Gastrocnemius medialis (tissue), 4 donors: ENCODE data around the gene MCMBP. TPM values are rescaled to one million over a fixed set of nuclear protein-coding genes. Genes with fewer than 3 reads are reported as not detected.
"Not testable (repeated sequence)": the region's sequence is repeated elsewhere in the genome, so short reads cannot be mapped to it uniquely, and the experiment has no call there.

Experiments
- ATAC-seq, 2 donors: fragments of 150-250 bp; one replicate each; pipeline ENCODE4 v1.9.1; 2016
- DNase-seq, 2 donors: peaks; one replicate each; pipeline ENCODE4 v3.0.0-alpha.2; 2019
- H3K27ac ChIP-seq, 4 donors: fragments of 200-600 bp; sonication (generic); 1 replicate in 1 of 4; 2 replicates in 3 of 4; pipeline ENCODE4 v1.5.1; 2016 to 2018; ENCODE audit warnings: mild to moderate bottlenecking in 2 of 4, moderate library complexity in 1 of 4
- H3K27me3 ChIP-seq, 3 donors: fragments of 200-600 bp; sonication (generic) in 2 of 3; 1 replicate in 1 of 3; 2 replicates in 2 of 3; pipeline versions ENCODE4 v1.5.1 to v1.6.0; 2016 to 2019; ENCODE audit warnings: mild to moderate bottlenecking in 1 of 3, moderate library complexity in 1 of 3
- H3K36me3 ChIP-seq, 2 donors: fragments of 200-600 bp; sonication (generic) in 1 of 2; one replicate each; pipeline ENCODE4 v1.5.1; 2017 to 2018
- H3K4me1 ChIP-seq, 2 donors: fragments of 200-600 bp; sonication (generic) in 1 of 2; one replicate each; pipeline ENCODE4 v1.5.1; 2016 to 2017; ENCODE audit warnings: mild to moderate bottlenecking in 2 of 2
- H3K4me3 ChIP-seq, 4 donors: fragments of 200-600 bp; sonication (generic) in 3 of 4; 1 replicate in 1 of 4; 2 replicates in 3 of 4; pipeline ENCODE4 v1.5.1; 2016 to 2019; ENCODE audit warnings: mild to moderate bottlenecking in 2 of 4
- H3K9me3 ChIP-seq, 3 donors: fragments of 200-600 bp; sonication (generic) in 2 of 3; 1 replicate in 1 of 3; 2 replicates in 2 of 3; pipeline ENCODE4 v1.5.1; 2016 to 2019
- POLR2A ChIP-seq, 2 donors: fragments of 450-650 bp; IDR thresholded peaks; one replicate each; pipeline ENCODE4 v1.6.1; 2017; ENCODE audit warnings: antibody characterized with exemption in 2 of 2, mild to moderate bottlenecking in 2 of 2, moderate library complexity in 2 of 2
- in situ Hi-C, 4 donors: fragments of 200-750 bp; cut with MboI; loops; one replicate each; pipeline versions ENCODE4 v1.15.0 to v1.8.0; 2017; ENCODE audit warnings: low sequenced_read_pairs in 4 of 4
- intact Hi-C: fragments of 100-400 bp; cut with DNase I; formaldehyde crosslinking; loops from one replicate; pipeline ENCODE4 v1.15.1; 2023; ENCODE audit warnings: low total_unique reads
- total RNA-seq, 4 donors: library from RNA; depleted of rRNA; stranded (reverse); fragments of >200 nt; gene quantifications; one replicate each; pipeline versions ENCODE4 v1.1.0 to v1.2.3, GENCODE V29; 2016
- TF ChIP-seq, protein P1 (sequence below), 5 experiments: fragments of 450-650 bp in 3 of 5; fragments of 200-600 bp in 2 of 5; sonication (generic) in 2 of 5; IDR thresholded peaks in 4 of 5; conservative IDR thresholded peaks in 1 of 5; 1 replicate in 4 of 5; 2 replicates in 1 of 5; pipeline ENCODE4 v1.5.1; 2016 to 2019; ENCODE audit warnings: antibody characterized with exemption in 5 of 5, mild to moderate bottlenecking in 3 of 5, moderate library complexity in 3 of 5

MCMBP gene
- total RNA-seq, 4 donors from 2014 or later, result 28.1 to 43.6 (median 33.2) TPM

DNA sequence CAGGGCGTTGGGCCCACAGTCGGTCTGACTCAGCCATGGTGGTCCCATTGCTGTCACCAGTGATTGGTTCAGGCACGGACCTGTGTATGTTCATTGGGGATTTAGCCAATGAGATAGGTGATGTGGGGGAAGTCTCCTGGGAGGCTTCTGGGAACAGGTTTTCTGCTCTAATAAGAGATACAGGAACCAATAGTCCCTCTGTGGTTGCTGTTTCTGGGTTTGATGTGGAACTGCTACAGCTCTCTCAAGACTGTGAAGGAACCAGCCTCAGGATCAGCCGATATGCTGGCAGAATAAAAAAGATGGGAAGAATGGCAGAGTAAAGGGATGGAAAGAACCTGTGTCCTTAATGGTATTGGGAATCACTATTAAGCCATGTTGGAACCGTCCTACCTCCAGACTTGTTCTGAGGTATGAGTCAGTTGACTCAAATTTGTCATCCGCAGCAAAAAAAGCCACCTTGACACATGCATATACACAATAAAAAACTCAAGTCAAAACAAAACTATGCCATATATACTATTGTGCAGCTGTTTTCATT lies 70.6 kb downstream of the MCMBP start:
- no peak overlapping the region for H3K27ac ChIP-seq

DNA sequence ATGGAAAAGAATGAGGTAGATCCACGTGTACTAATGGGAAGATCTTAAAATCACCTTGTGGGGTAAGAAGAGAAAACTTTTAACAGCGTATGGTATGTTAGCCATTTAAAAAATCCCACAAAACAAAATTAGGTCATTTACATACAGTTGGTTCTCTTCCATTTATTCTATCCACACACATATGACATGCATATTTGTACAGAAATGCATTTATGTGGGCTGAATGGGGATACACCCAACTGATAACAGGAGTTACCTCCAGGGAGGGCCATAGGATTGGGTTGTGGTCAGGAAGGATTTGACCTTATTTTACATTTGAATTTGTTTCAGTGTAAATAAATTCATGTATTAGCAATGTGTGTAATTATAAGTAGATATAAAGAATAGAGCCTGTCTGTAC lies 71.5 kb downstream of the MCMBP start:
- no peak overlapping the region for H3K4me3 ChIP-seq
- peaks cover 0 to 4% of the 10 kb centered on the region in 2 donors for H3K4me1 ChIP-seq
- in situ Hi-C loops, result no loop called here
- H3K9me3 ChIP-seq, result no peaks in the 10 kb centered on the region
- intact Hi-C loops, result no loop called here
- H3K27me3 ChIP-seq, result no peaks in the 10 kb centered on the region
- no peak overlapping the region for H3K27ac ChIP-seq
- peaks cover 0 to 23% of the 10 kb centered on the region in 2 donors for H3K36me3 ChIP-seq
- TF ChIP-seq, protein P1, sequence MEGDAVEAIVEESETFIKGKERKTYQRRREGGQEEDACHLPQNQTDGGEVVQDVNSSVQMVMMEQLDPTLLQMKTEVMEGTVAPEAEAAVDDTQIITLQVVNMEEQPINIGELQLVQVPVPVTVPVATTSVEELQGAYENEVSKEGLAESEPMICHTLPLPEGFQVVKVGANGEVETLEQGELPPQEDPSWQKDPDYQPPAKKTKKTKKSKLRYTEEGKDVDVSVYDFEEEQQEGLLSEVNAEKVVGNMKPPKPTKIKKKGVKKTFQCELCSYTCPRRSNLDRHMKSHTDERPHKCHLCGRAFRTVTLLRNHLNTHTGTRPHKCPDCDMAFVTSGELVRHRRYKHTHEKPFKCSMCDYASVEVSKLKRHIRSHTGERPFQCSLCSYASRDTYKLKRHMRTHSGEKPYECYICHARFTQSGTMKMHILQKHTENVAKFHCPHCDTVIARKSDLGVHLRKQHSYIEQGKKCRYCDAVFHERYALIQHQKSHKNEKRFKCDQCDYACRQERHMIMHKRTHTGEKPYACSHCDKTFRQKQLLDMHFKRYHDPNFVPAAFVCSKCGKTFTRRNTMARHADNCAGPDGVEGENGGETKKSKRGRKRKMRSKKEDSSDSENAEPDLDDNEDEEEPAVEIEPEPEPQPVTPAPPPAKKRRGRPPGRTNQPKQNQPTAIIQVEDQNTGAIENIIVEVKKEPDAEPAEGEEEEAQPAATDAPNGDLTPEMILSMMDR (IDR thresholded peaks at IDR 0.05 in 4 of 5, conservative IDR thresholded peaks at IDR 0.05 in 1 of 5), result no peak
- no peak for TF ChIP-seq POLR2A (IDR thresholded peaks at IDR 0.05)
- ATAC-seq, result no peak
- DNase-seq, result no peak

More for the DNA sequence above, 70.6 kb downstream of the MCMBP start:
- Histone ChIP-seq H3K9me3 (no peaks in the 10 kb centered on the region), H3K36me3 (peaks cover 0 to 15% of the 10 kb centered on the region in 2 donors), H3K4me3 (no peak overlapping the region), H3K4me1 (peaks cover 0 to 4% of the 10 kb centered on the region in 2 donors), H3K27me3 (no peaks in the 10 kb centered on the region)
- intact Hi-C loops (no loop called here), in situ Hi-C loops (no loop called here)
- DNase-seq, result no peak
- ATAC-seq, result no peak
- no peak for TF ChIP-seq POLR2A (IDR thresholded peaks at IDR 0.05)
- TF ChIP-seq, protein P1 (IDR thresholded peaks at IDR 0.05 in 4 of 5, conservative IDR thresholded peaks at IDR 0.05 in 1 of 5), result no peak

DNA sequence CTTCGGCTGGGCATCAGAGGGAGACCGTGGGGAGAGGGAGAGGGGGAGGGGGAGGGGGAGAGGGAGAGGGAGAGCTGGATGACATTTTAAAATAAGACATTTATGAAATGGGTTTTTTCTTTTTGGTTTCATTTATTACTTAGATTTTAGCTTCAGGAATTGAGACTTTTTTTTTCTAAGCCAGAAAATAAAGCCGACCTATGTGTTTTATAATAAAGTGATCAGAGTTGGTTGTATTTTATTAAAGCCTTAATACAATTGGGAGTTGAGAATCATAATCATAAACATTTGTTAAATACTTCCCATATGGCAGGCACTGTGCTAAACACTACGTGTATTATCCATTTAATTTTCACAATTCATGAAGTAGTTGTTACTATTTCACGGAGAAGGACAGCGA lies 76.6 kb downstream of the MCMBP start:
- no peak for DNase-seq
- no peaks in the 10 kb centered on the region for H3K27me3 ChIP-seq
- intact Hi-C loops (no loop called here), in situ Hi-C loops (no loop called here)
- no peaks in the 10 kb centered on the region for H3K4me1 ChIP-seq
- no peak overlapping the region for H3K27ac ChIP-seq
- H3K36me3 ChIP-seq, result peaks cover 0 to 10% of the 10 kb centered on the region in 2 donors
- TF ChIP-seq, protein P1 (IDR thresholded peaks at IDR 0.05 in 4 of 5, conservative IDR thresholded peaks at IDR 0.05 in 1 of 5), result no peak
- no peak for TF ChIP-seq POLR2A (IDR thresholded peaks at IDR 0.05)
- H3K9me3 ChIP-seq, result no peaks in the 10 kb centered on the region
- ATAC-seq, result no peak
- H3K4me3 ChIP-seq, result no peak overlapping the region

DNA sequence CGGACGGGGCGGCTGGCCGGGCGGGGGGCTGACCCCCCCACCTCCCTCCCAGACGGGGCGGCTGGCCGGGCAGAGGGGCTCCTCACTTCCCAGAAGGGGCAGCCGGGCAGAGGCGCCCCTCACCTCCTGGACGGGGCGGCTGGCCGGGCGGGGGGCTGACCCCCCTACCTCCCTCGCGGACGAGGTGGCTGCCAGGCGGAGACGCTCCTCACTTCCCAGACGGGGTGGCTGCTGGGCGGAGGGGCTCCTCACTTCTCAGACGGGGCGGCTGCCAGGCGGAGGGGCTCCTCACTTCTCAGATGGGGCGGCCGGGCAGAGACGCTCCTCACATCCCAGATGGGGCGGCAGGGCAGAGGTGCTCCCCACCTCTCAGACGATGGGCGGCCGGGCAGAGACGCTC lies 77.5 kb downstream of the MCMBP start:
- H3K27ac ChIP-seq, ATAC-seq, intact Hi-C loops, H3K9me3 ChIP-seq, H3K4me3 ChIP-seq, in situ Hi-C loops, H3K4me1 ChIP-seq, H3K27me3 ChIP-seq, DNase-seq: not testable (repeated sequence)
- peaks cover 0 to 10% of the 10 kb centered on the region in 2 donors for H3K36me3 ChIP-seq

DNA sequence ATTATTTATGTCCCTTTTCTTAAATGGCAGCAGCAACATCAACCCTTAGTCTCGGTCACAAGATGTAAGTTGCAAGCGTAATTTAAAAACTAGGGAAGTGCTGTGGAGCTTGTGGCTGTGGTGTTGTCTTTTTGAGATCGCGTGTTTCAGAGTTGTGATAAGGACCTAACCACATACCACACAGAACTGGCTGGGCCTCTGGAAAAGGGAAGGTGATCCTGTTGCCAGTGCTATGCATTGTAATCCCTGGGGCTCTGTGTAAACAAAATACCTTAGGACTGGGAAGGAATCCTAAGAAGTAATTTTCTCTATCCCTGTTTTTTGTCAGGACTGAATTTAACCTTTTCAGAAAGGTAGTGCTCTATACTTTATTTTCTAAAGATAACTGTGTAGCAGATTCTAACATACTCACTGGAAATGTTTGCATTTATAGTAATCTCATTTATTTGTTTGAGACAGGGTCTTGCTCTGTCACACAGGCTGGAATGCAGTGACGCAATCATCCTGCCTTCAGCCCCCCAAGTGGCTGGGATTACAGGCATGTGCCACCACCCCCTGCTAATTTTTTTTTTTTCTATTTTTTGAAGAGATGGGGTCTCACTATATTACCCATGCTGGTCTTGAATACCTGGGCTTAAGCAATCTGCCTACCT lies 86.4 kb downstream of the MCMBP start:
- Histone ChIP-seq H3K36me3 (no peaks in the 10 kb centered on the region), H3K4me3 (no peak overlapping the region), H3K4me1 (peaks cover 13 to 14% of the 10 kb centered on the region in 2 donors), H3K27ac (no peak overlapping the region), H3K9me3 (no peaks in the 10 kb centered on the region), H3K27me3 (no peaks in the 10 kb centered on the region)
- ATAC-seq (no peak), DNase-seq (no peak)
- in situ Hi-C loops, result no loop called here
- TF ChIP-seq, protein P1 (IDR thresholded peaks at IDR 0.05 in 4 of 5, conservative IDR thresholded peaks at IDR 0.05 in 1 of 5), result no peak
- TF ChIP-seq POLR2A (IDR thresholded peaks at IDR 0.05), result no peak
- intact Hi-C loops, result loop anchor here (1.0 kb wide), 1 partner anchor 36 kb away; no protein-coding TSS in a partner anchor
